ENCODE results near the gene MT4.

Gene MT4

GRCh38 chr16:56617212-56618085 is 52.6 kb downstream of the MT4 start:
- TF ChIP-seq CTCF (IDR thresholded peaks at IDR 0.05): no peak

- TF ChIP-seq CTCF (IDR thresholded peaks at IDR 0.05): no peak
Measured at GRCh38 chr16:56618138-56618537, 53.3 kb downstream of the MT4 start.

All from LNCAP (cell line).